ENCODE measurements around the gene TESK1.

GRCh38 chr9:35617548-35617947, 12.5 kb downstream of the TESK1 start:
- TF ChIP-seq CTCF (IDR thresholded peaks at IDR 0.05) (no peak), POLR2AphosphoS5 (IDR thresholded peaks at IDR 0.05; ENCODE audit: insufficient read depth in 1 of 2, low read depth in 1 of 2) (no peak)
